Measurements from ENCODE around the gene SLF1. TPM values are rescaled to one million over a fixed set of nuclear protein-coding genes. Genes with fewer than 3 reads are reported as not detected.

Gene SLF1
- polyA plus RNA-seq, 1 of the 3 experiments (the other 2 are of a cell fraction), result 5.5 TPM

GRCh38 chr5:94613583-94613982 is 4.9 kb upstream of the SLF1 start:
- 90% methylated on average over 2 of the region's 2 CpGs for WGBS (ENCODE audit: low lambda C conversion rate)
- Histone ChIP-seq H3K27me3 (ENCODE audit: insufficient read depth) (no peaks in the 10 kb centered on the region), H3K9ac (no peak overlapping the region), H3K4me3 (ENCODE audit: low read depth in 2 of 2, low read length in 1 of 2) (no peak overlapping the region), H3K27ac (ENCODE audit: low read depth in 2 of 2, low read length in 1 of 2) (no peak overlapping the region), H2AFZ (ENCODE audit: low read depth) (no peak overlapping the region), H3K4me2 (no peak overlapping the region), H3F3A (replicated peaks; ENCODE audit: insufficient read depth) (peaks cover 9% of the 10 kb centered on the region), H3K4me1 (ENCODE audit: control insufficient read depth in 1 of 2, insufficient read depth in 2 of 2, low read depth in 1 of 2, low read length in 1 of 2) (peaks cover 0 to 3% of the 10 kb centered on the region in 2 experiments; a peak in 1 of 4 replicates), H3K36me3 (replicated peaks in 1 of 2; ENCODE audit: control insufficient read depth in 1 of 2, insufficient read depth in 2 of 2, low read length in 1 of 2) (no peaks in the 10 kb centered on the region), H3K9me2 (no peaks in the 10 kb centered on the region), H3K9me3 (no peaks in the 10 kb centered on the region), H3K79me2 (ENCODE audit: insufficient read depth) (peaks cover 19% of the 10 kb centered on the region), H4K20me1 (ENCODE audit: insufficient read depth) (no peaks in the 10 kb centered on the region)
- ChIA-PET CTCF (interaction anchor here (0.9 to 1.4 kb wide), 2 partner anchors 39 to 89 kb away, joined by 3 to 5 read pairs; no protein-coding TSS in a partner anchor), POLR2A (no interaction called here)
- peak; percentile 12 for DNase-seq
- TF ChIP-seq MEF2A (IDR thresholded peaks at IDR 0.05; ENCODE audit: borderline replicate concordance, low read depth) (no peak), JUND (IDR thresholded peaks at IDR 0.05) (no peak), CHD2 (IDR thresholded peaks at IDR 0.05; ENCODE audit: low read length, partially characterized antibody) (no peak), ELF1 (IDR thresholded peaks at IDR 0.05) (no peak), SMC3 (IDR thresholded peaks at IDR 0.05; ENCODE audit: low read depth, low read length) (0 out of 2 replicates have a peak, but pooled peaks have one; percentile 6), NFIC (IDR thresholded peaks at IDR 0.05; ENCODE audit: borderline replicate concordance) (no peak), RAD21 (IDR thresholded peaks at IDR 0.05; ENCODE audit: low read length) (peak; percentile 35), FOXM1 (IDR thresholded peaks at IDR 0.05; ENCODE audit: low read depth) (no peak)
- TF ChIP-seq, protein P1, sequence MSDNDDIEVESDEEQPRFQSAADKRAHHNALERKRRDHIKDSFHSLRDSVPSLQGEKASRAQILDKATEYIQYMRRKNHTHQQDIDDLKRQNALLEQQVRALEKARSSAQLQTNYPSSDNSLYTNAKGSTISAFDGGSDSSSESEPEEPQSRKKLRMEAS (IDR thresholded peaks at IDR 0.05; ENCODE audit: low read depth), result no peak
- TF ChIP-seq, protein P2, sequence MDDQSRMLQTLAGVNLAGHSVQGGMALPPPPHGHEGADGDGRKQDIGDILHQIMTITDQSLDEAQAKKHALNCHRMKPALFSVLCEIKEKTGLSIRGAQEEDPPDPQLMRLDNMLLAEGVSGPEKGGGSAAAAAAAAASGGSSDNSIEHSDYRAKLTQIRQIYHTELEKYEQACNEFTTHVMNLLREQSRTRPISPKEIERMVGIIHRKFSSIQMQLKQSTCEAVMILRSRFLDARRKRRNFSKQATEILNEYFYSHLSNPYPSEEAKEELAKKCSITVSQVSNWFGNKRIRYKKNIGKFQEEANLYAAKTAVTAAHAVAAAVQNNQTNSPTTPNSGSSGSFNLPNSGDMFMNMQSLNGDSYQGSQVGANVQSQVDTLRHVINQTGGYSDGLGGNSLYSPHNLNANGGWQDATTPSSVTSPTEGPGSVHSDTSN (IDR thresholded peaks at IDR 0.05), result no peak
- TF ChIP-seq, protein P3, sequence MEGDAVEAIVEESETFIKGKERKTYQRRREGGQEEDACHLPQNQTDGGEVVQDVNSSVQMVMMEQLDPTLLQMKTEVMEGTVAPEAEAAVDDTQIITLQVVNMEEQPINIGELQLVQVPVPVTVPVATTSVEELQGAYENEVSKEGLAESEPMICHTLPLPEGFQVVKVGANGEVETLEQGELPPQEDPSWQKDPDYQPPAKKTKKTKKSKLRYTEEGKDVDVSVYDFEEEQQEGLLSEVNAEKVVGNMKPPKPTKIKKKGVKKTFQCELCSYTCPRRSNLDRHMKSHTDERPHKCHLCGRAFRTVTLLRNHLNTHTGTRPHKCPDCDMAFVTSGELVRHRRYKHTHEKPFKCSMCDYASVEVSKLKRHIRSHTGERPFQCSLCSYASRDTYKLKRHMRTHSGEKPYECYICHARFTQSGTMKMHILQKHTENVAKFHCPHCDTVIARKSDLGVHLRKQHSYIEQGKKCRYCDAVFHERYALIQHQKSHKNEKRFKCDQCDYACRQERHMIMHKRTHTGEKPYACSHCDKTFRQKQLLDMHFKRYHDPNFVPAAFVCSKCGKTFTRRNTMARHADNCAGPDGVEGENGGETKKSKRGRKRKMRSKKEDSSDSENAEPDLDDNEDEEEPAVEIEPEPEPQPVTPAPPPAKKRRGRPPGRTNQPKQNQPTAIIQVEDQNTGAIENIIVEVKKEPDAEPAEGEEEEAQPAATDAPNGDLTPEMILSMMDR (IDR thresholded peaks at IDR 0.05), result peak; percentile 39

DNA sequence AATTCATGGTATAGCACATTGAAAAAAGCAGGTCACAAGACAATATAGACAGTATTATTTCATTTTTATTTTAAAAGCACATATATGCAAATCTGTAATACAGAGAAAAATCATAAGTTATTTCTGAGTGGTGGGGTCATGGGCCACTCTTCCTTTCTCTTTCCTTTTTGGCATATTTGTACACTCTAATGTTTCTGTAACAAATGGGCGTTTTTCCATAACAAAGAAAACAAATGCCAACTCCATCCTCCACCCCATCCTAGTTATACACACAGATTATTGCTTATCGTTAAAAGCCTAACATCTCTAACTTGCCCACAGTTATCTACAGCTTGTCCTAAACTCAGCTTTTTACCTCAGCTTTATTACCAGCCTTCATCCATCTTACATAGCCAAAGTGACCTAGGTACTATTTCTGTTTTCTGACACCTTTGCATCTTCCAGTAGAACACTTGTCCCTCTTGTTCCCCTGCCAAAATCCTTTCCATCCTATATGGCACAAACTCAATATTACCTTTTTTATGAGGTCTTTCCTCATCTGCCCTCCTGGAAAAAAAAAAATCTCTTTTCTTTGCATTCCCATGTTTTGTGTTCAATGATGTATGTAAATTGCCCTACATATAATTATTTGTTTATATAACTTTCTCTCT is 4.2 kb upstream of the SLF1 start:
- peaks cover 9% of the 10 kb centered on the region for H3F3A ChIP-seq (replicated peaks; ENCODE audit: insufficient read depth)
- H3K36me3 ChIP-seq (replicated peaks in 1 of 2; ENCODE audit: control insufficient read depth in 1 of 2, insufficient read depth in 2 of 2, low read length in 1 of 2), result no peaks in the 10 kb centered on the region
- no peaks in the 10 kb centered on the region for H4K20me1 ChIP-seq (ENCODE audit: insufficient read depth)
- no peak overlapping the region for H2AFZ ChIP-seq (ENCODE audit: low read depth)
- H3K27ac ChIP-seq (ENCODE audit: low read depth in 2 of 2, low read length in 1 of 2), result no peak overlapping the region
- peaks cover 22% of the 10 kb centered on the region for H3K79me2 ChIP-seq (ENCODE audit: insufficient read depth)
- H3K4me3 ChIP-seq (ENCODE audit: low read depth in 2 of 2, low read length in 1 of 2), result no peak overlapping the region
- H3K4me1 ChIP-seq (ENCODE audit: control insufficient read depth in 1 of 2, insufficient read depth in 2 of 2, low read depth in 1 of 2, low read length in 1 of 2), result peaks cover 0 to 3% of the 10 kb centered on the region in 2 experiments; a peak in 1 of 4 replicates
- no peaks in the 10 kb centered on the region for H3K27me3 ChIP-seq (ENCODE audit: insufficient read depth)
- DNase-seq, result no peak
- TF ChIP-seq RCOR1 (IDR thresholded peaks at IDR 0.05; ENCODE audit: low read length), result no peak
- TF ChIP-seq, protein P3 (IDR thresholded peaks at IDR 0.05), result no peak
- TF ChIP-seq MEF2A (IDR thresholded peaks at IDR 0.05; ENCODE audit: borderline replicate concordance, low read depth), result no peak
- no peaks in the 10 kb centered on the region for H3K9me3 ChIP-seq
- CTCF ChIA-PET, result interaction anchor here (0.9 to 1.4 kb wide), 2 partner anchors 38 to 90 kb away, joined by 3 to 5 read pairs; no protein-coding TSS in a partner anchor
- WGBS (ENCODE audit: low lambda C conversion rate), result 98% methylated on average over 2 of the region's 2 CpGs
- no peaks in the 10 kb centered on the region for H3K9me2 ChIP-seq
- POLR2A ChIA-PET, result no interaction called here
- H3K4me2 ChIP-seq, result no peak overlapping the region
- H3K9ac ChIP-seq, result no peak overlapping the region

Data from SK-N-SH (cell line).